ENCODE measurements around the gene TDG. TPM values are rescaled to one million over a fixed set of nuclear protein-coding genes. Genes with fewer than 3 reads are reported as not detected.

TDG gene
- total and polyA plus RNA-seq, 8 donors = 5.8 to 13.8 (median 9.3) TPM

GRCh38 chr12:104000807-104001434 lies 35.2 kb downstream of the TDG start:
- no peak for TF ChIP-seq CTCF (IDR thresholded peaks at IDR 0.05)
- H3K27ac ChIP-seq = no peak overlapping the region
- ATAC-seq = no peak
- no peak overlapping the region for H3K4me3 ChIP-seq
- H3K36me3 ChIP-seq = no peaks in the 10 kb centered on the region
- no peaks in the 10 kb centered on the region for H3K4me1 ChIP-seq
- DNase-seq = no peak
- WGBS, 2 donors = 55 to 74% methylated on average over 3 of the region's 3 CpGs
- FAIRE-seq = no peak
- H3K27me3 ChIP-seq = no peaks in the 10 kb centered on the region
- intact Hi-C loops (cut with DNase I) = no loop called here
- H3K9me3 ChIP-seq = no peaks in the 10 kb centered on the region

- intact Hi-C loops (cut with DNase I) = no loop called here
- FAIRE-seq = no peak
These were observed 37.0 kb downstream of the TDG start for GRCh38 chr12:104002686-104003085.

GRCh38 chr12:104003596-104003995 lies 37.9 kb downstream of the TDG start:
- Histone ChIP-seq H3K27me3 (no peaks in the 10 kb centered on the region), H3K9me3 (no peaks in the 10 kb centered on the region), H3K27ac (no peak overlapping the region), H3K36me3 (no peaks in the 10 kb centered on the region), H3K4me1 (no peaks in the 10 kb centered on the region), H3K4me3 (no peak overlapping the region)
- FAIRE-seq (no peak), ATAC-seq (no peak), DNase-seq (no peak)
- TF ChIP-seq CTCF (IDR thresholded peaks at IDR 0.05) = no peak
- WGBS, 2 donors = 47 to 57% methylated on average over 2 of the region's 2 CpGs
- intact Hi-C loops (cut with DNase I) = no loop called here

More at GRCh38 chr12:104002686-104003085, 37.0 kb downstream of the TDG start:
- Histone ChIP-seq H3K36me3 (no peaks in the 10 kb centered on the region), H3K4me3 (no peak overlapping the region), H3K27ac (no peak overlapping the region), H3K9me3 (no peaks in the 10 kb centered on the region), H3K4me1 (no peaks in the 10 kb centered on the region), H3K27me3 (no peaks in the 10 kb centered on the region)
- no peak for DNase-seq
- WGBS, 2 donors = 89 to 90% methylated on average over 3 of the region's 3 CpGs
- no peak for TF ChIP-seq CTCF (IDR thresholded peaks at IDR 0.05)
- no peak for ATAC-seq

- H3K27me3 ChIP-seq = no peaks in the 10 kb centered on the region
- no peaks in the 10 kb centered on the region for H3K9me3 ChIP-seq
- no peak for DNase-seq
- intact Hi-C loops (cut with DNase I) = no loop called here
- ATAC-seq = peak in 1 of 4 donors; percentile 45
- no peak for TF ChIP-seq CTCF (IDR thresholded peaks at IDR 0.05)
- WGBS, 2 donors = 47 to 51% methylated on average over 3 of the region's 3 CpGs
- H3K36me3 ChIP-seq = no peaks in the 10 kb centered on the region
- no peak for FAIRE-seq
- no peak overlapping the region for H3K27ac ChIP-seq
- H3K4me1 ChIP-seq = no peaks in the 10 kb centered on the region
- H3K4me3 ChIP-seq = no peak overlapping the region
These were observed 41.3 kb downstream of the TDG start for GRCh38 chr12:104006929-104007328.

- FAIRE-seq (no peak), ATAC-seq (no peak), DNase-seq (no peak)
- Histone ChIP-seq H3K4me1 (no peaks in the 10 kb centered on the region), H3K27ac (no peak overlapping the region), H3K27me3 (no peaks in the 10 kb centered on the region), H3K9me3 (no peaks in the 10 kb centered on the region), H3K36me3 (no peaks in the 10 kb centered on the region), H3K4me3 (no peak overlapping the region)
- 87 to 93% methylated on average over 4 of the region's 4 CpGs for WGBS, 2 donors
- no peak for TF ChIP-seq CTCF (IDR thresholded peaks at IDR 0.05)
- intact Hi-C loops (cut with DNase I) = no loop called here
These were observed 44.4 kb downstream of the TDG start for GRCh38 chr12:104010121-104010520.

Data from pancreas (tissue), 10 donors.